Activated CD4-positive, alpha-beta T cell treated with anti-CD3 and anti-CD28 coated beads, Interleukin-2, Interleukin-6, amounts not matched to agents 100 ng/mL and 50 ng/mL, durations not matched to agents 16 hours and 8 hours (primary cell): Measurements from ENCODE around the gene WIPF1.

Experiments used
- DNase-seq: peaks from one replicate; pipeline ENCODE4 v3.0.0-alpha.2; 2020

WIPF1 gene

DNA sequence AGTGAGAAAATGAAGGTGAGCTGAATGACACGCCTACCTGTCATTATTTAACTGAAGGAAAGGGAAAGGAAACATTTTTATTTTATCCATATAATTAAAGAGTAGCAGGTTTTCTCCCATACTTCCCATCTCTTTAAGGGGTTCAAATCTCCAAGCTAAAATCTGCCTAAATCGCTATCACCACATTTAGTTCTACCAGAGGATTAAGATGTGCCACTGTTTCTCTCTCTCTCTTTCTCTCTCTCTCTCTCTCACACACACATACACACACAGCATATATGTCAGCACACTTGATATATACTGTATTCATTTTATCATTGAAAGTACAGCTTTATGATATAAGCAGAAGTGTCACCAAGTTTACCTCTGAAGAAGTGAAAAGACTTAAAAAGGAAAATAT is 3.1 kb downstream of the WIPF1 start:
- DNase-seq: no peak

DNA sequence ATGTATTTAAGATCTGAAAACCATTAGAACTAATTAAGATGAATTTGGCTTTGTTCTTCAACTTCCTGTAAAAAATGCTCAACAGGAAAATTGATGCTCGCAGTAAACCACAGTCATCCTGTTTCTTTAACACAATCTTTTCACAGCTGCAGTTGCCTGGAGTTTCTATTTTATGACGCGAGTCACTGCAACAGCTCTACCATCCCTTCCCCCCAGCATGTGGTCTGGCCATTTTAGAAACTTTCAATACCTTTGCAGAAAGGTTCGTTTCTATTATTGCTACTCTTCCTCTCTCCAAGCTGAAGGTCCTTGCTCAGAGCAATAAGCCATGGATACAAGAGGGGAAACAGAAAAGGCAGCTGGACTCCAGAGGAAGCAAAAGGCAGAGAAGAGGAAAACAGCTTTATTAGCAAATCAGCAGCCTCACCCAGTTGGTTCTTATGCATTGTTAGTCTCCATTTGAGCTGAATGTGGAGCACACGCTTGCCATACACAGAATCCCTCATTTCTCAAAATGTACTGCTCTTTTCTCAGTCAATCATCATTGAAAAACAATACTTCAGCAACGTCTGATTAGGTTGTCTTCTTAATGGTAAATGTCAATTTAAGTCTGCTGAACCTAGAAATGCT is 3.9 kb downstream of the WIPF1 start:
- peak; percentile 90 for DNase-seq

DNA sequence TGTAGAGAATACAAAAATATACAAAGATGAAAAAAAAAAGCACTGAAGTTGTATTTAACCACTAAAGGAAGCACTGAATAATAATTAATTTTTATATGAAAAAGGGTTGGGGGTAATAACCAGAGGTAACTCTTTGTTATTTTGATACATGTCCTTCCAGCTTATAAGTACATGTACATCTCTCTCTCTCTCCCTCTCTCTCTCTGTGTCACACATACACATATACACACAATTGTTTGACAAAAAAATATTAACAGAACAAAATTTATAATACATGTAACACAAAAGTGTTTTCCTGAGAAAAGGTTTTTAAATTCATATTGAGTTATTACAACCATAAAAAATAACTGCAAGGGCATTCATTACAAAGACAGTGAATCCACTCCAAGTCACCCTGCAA is 4.6 kb downstream of the WIPF1 start:
- DNase-seq: no peak

DNA sequence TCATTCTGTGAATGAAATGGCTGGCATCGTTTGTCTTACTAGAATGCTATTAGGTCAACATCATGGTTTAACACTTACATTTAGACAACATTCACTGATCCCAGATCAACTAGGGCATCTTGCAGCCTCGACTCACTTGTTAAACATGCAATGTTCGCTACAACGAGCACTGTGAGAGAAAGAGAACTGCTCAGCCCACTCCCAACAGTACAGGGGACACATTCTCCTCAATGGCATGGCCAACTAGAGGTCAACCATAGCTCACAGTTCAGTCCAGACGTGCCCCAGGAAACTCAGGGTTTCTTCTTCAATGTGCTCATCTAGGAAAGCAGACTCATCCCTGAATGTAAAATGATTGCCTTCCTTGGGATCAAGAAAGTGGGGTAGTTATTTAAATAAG is 5.9 kb downstream of the WIPF1 start:
- no peak for DNase-seq

DNA sequence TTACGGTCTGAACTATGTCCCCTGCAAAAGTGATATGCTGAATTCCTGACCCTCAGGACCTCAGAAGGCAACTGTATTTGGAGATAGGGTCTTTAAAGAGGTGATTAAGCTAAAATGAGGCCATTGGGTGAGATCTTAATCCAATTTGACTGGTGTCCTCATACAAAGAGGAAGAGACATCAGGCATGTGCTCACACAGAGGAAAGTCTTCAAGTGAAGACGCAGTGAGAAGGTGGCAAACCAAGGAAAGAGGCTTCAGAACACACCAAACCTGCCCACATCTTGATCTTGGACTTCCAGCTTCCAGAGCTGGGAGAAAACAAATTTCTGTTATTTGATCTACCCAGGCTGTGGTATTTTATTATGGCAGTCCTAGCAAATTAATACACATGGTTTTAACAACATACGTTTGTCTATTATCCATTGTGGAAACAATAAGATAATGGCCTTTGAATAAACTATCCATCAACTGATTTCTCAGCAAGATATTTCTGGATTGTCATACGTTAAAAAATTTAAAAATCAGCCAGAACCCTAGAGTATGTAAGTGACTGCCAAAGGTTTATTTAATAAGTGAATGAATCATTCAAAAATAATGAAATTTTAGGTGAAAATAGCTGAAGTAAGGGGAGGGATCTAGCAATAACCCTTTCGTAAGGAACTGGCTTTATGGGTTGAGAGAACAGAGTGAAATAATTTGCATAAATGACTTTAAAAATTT is 6.5 kb downstream of the WIPF1 start:
- no peak for DNase-seq

DNA sequence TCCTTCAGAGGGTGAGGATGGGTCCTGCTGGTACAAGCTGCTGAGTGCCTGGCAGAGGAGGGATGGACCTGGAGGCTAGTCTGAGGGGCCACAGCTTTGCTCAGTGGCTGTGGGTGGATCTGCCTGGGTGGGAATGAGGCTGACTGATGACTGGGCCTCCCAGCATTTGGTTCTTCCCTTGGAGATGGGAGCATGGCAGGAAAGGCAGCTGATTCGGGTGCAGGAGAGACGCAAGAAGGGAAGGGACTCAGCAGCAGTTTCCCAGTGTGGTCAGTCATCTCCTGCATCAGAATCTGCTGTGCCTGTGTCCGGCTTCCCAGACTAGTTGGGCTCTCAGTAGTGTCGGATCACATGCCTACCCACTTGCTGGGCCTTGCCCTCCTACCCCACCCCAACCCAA is 7.3 kb downstream of the WIPF1 start:
- DNase-seq: no peak

DNA sequence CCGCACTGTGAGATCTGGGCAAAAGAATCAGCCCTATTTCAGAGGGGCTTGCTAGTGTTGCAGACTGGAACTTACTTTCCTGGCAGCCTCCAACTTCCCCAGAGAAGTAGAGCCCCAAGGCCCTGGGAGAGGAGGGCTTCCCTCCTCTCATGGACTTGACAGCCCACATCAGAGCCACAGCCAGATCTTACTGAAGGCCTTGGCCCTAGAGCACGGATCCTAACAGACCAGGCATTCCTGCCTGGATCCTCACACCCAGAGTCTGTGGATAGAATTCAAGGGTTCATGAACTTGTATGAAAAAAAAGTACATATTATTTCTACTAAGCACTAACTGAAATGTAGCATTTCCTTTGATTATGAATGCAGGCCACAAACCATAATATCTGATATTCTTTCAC is 8.3 kb downstream of the WIPF1 start:
- DNase-seq: no peak

DNA sequence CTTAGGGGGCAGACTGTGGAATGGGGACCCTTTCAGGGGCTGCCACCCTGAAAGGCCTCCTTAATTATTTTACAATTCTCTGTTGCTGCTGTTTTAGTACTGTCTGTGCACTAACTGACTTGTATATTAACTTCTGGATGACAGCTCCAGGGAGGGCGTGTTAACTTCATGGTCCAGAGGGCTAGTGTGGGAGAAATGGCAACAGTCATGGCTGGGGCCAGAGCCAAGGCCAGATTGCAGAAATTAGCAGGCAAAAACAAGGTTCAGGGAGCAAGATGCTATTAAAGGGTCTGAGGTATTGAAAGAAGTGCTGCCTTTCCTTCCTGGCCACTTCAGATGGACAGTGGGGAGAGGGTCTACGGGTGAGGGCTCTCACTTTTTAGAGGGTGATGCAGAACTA is 9.1 kb downstream of the WIPF1 start:
- no peak for DNase-seq

DNA sequence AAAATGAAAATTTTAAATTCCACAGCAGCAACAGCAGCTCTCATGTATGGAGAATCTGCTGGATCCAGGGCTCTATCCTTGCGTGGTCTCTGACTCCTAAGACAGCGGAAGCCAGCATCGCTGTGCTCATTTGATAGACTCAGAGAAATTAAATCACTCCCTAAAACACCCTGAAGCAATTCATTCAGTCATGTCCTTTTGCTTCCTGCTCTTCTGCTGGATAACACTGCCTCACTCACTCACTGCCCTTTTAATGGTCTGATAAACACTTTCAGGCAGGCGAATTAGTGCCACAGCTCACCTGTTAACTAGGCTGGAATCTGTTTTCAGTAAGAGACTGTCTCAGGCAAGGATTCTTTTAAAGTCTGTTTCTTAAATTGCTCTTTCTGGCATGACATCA is 10.0 kb downstream of the WIPF1 start:
- no peak for DNase-seq

DNA sequence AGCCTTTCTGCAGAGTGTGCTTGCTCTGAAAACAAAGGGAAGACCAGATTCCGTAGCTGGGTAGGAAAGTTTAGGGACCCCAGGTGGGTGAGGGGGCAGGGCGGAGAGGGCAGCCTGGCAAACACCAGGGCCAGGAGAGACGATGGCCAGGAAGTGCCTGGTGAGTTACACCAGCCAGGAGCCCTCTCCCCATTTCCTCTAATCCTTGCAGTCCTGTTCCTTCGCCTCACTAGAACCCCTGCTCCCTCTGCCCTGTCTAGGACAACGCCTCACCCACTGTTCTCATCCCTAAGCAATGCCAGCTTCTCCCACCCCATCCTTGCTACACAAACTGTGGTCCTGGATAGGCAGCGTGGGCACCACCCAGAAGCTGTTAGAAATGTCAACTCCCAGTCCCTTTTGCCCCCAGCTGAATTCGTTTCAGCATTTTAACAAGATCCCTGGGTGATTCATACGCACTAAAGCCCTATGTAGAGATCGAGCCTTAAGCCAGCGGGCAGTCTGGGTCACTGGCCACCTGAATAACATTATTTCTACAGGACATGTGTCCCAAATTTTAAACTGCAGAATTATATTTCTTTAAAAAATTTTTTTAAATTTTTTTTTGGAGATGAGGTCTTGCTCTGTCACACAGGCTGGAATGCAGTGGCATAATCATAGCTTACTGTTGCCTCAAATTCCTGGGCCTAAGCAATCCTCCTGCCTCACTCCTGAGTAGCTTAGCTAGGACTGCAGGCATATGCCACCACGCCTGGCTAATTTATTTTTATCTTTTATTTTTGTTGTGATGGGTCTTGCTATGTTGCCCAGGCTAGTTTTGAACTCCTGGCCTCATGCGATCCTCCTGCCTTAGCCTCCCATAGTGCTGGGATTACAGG is 10.9 kb downstream of the WIPF1 start:
- DNase-seq: no peak

DNA sequence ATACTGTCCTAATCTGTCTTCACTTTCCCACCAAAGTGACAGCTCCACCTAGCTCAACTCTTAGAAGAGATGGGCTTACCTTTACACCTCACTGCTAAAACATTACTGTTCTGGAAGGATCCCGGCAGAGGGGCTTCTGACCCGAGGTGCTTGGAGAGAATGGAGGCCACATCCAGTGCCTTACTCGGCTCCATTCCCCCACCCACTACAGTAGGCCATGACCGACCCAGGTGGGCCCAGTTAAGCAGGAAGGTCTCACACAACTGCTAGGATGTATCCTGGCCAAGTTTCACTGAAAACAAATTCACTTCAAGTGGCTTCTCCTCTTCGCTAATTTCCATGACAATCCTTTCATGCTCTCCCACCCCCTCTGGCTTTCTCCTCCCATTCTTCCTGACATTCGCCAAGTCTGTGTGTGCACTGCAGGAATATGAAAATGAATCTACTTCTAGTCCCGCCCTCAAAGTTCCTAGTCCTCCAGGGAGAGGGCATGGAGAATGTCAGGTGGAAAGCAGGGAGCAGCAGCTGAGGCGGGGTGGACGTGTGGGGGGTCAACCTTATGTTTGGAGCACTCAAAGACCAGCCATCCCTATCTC is 11.8 kb downstream of the WIPF1 start:
- no peak for DNase-seq

DNA sequence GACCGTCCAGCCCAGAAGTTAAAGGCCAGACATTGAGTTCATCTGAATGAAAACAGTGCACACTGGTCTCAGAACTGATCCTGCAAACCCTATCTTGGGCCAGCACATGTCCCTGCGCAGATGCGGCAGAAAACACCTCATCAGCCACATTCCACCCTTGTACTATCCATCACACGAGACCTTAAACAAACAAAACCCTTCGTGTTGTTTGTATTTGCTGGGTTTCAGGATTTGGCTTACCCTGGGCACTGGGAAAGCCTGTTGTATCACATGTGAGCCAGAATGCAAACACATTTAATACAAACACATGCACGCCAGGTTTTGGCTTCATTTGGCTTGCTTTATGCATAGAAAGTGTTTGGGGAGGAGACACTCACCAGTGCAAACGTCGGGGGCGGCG is 12.5 kb downstream of the WIPF1 start:
- DNase-seq: no peak

DNA sequence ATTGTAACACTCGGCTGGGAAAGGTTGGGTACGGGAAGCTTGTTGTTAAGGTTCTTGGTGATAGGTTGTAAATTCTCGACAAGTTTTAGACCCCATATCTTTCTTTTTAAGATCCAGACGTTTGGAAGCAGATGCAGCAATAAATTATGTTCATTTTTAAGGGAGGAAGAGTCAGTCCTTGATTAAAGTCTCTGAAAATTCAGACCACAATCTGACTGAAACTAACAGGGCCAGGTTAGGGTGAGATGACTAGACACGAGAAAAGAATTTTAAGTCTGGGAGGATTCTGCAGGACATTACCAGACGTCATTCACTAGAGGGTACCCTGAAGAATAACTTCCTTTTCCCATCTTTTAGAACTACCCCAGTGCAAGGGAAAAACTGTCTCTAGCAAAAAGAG is 16.1 kb downstream of the WIPF1 start:
- DNase-seq: peak; percentile 44

DNA sequence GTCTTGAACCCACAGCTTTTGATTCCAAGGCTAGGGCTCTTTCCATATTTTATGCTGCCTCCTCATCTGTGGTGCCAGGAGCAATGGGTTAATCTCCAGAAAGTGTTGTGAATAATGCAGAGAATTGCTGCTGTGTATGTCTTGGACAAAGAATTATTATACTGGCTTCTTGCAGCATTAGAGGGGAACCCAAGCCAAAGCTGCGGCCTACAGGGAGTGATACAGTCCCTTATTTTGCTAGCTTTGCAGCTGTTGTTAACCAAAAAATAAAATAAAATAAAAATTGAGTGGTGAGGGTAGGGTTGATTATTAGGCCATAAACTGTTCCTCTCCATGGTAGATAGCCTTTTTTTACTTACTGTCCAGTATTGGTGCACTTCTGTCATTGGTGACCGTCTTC is 16.7 kb downstream of the WIPF1 start:
- no peak for DNase-seq

DNA sequence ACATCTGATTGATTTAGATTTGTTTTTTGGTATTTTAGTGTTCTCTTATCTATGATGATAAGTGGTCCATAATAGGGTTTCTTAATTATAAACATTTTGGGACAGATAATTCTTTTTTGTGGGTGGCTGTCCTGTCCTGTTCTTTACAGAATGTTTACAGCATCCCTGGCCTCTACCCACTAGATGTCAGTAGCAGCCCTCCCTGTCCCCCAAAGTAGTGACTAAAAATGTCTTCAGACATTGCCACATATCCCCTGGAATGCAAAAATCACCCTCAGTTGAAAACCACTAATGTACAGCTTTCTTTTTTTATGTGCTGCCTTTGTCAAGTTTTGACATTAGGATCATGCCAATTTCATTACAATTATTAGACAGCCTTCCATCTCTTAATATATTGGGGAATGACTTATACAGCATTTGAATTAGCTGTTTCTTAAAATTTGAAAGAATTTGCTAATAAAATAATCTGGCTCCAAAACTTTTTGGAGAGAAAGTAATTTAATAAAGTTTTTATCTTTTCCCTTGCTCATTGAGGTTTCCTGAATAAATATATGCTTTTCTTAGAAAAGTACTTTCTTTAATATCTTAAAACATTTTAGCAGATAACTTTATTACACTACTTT is 19.5 kb downstream of the WIPF1 start:
- DNase-seq: peak; percentile 71

DNA sequence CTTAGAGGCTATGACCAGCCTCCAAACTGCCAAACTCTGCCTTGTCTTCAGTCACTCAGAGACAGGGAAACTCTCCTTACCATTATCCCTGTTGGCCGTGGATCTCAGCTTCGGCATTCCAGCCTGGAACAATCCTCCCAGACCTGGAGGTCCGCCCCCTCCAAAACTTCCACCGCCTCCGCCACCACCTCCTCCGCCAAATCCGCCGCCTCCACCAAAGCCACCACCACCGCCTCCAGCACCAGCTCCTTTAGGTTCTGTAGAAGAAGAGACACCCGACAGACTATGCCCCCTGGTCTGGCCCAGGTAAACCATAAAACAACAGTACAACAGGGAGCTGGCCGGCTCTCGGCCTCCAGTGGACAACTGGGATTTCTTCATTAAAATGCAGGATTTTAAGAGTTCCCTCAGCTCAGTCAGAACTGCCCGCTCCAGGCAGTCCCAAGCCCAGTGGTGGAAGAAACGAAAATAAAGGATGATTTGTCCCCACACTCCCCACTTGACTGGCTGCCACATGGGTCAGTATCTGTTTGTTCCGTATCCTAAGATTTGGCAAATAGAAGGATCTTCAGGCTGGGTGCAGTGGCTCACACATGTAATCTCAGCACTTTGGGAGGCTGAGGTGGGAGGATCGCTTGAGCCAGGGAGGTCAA is 22.4 kb downstream of the WIPF1 start:
- no peak for DNase-seq

DNA sequence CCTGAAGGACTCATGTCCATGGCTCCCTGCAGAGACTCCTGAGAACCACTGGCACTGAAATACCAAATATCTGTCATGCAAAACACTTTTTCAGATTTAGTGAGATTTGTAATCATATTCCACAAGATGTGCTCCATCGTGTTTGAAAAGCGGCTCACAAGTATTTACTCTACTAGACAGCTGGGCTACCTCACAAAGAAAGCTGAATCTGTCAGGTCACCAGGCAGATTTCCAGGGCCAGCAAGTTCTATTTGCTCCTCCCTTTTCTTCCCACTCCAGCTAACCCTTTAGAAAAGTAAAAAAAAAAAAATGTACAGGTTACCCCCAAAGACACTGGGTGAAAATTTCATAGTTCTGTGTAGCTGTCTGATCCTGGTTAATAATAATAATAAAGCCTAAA is 22.9 kb downstream of the WIPF1 start:
- DNase-seq: no peak

DNA sequence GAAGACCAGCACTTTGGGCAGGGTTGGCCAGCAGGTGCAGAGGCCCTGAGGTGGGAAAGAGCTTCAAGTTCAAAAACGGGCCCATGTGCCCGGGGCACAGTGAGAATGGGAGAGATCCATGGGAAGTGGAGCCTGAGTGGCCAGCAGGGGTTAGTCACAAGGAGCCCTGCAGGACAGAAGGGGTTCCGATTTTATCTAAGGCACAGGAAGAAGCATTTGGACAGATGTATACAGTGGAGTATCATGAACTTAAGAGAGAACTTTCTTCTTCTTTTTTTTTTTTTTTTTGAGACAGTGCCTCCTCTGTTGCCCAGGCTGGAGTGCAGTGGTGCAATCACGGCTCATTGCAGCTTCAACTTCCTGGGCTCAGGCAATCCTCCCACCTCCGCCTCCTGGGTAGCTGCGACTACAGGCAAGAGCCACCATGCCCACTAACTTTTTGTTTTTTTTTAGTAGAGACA is 24.0 kb downstream of the WIPF1 start:
- DNase-seq: peak; percentile 53

DNA sequence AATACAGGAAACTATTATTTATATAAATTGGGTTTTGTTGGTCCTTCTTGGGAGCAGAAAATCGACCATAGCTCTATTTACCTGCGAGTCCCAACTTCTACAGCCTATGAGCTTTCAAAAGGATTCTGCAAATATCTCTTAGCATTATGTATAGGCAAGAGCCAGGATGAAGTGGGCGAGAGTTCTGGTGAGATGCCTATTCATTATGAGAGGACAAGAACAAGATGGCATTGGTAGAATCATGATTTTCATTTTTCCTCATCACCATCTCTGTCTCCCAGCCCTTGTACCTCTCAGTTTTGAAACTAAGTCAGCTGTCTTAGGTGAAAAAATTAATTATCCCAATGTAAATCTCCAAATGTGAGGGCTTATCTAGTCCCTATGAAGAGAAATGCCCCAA is 25.0 kb downstream of the WIPF1 start:
- peak; percentile 75 for DNase-seq

DNA sequence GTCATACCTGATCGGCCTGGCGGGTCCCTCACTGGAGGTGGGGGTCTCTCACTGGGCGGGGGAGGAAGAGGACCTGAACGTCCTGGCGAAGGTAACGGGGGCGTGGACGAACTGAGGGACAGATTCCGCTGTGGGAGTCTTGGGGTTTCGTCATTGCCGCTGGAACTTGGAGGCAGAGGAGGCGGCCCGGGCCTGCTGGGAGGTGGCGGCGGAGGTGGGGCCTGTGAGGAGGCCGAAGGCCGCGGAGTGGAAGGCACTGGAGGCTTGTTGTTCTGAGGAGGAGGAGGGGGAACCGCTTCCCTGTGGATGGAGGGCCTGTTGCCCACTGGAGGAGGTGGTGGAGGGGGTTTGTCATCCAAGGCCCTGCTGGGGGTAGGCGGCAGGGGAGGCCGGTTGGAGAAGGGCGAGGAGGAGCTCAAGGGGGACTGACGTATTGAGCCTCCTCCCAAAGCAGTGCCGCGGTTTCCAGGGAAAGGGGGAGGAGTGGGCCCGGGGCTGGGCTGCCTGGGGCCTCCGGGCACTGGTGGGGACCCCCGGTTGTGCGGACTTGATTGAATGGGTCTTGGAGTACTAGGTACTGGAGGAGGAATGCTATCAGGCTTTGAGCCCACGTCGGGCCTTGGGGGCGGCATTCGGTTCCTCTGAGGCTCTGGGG is 25.8 kb downstream of the WIPF1 start:
- DNase-seq: no peak

DNA sequence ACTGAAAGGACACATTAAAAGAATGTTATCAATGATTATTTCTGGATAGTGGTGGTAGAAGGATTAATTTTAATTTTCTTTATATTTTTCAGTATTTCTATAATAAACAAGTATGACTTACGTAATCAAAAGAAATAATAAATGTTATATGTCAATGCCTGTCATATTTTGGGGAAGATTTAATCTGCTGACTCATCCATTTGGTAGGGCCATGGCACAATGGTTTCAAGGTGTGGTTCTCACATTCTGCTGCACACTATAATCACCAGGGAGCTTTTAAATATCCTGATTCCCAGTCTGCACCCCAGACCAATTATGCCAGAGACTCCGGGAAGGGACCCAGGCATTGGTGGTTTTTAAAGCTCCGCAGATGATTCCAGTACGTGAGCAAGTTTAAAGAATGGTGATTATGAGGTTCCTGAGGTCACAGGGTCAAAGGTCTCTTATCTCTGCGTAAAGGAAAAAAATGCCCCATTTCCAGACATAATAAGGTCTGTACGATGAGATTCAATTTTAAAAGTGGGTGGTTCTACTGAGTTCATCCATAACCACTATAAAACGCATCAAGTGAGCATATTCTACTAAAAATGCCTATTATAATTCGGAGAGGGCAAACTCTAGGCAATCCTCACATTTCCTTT is 27.2 kb downstream of the WIPF1 start:
- DNase-seq: no peak
